H1 (cell line): ENCODE data around the gene SLC24A3. TPM values are rescaled to one million over a fixed set of nuclear protein-coding genes. Genes with fewer than 3 reads are reported as not detected.

ENCODE experiments used
- CTCF ChIA-PET: fragments of 300-600 bp; sonication (Branson Sonifier 250); formaldehyde crosslinking; loops from one replicate; lab custom pipeline; 2021; ENCODE audit not compliant: partially characterized antibody; lab: Charles Lee
- POLR2A ChIA-PET: fragments of 300-600 bp; sonication (Branson Sonifier 250); formaldehyde crosslinking; loops from one replicate; lab custom pipeline; 2021; ENCODE audit warnings: inconsistent platforms; ENCODE audit not compliant: partially characterized antibody; lab: Charles Lee
- DNase-seq, 2 experiments: peaks; one replicate each; pipeline versions ENCODE4 v3.0.0 to v3.0.0-alpha.2; 2010 to 2022; ENCODE audit warnings: low spot score in 2 of 2, low read depth in 1 of 2, mixed read lengths in 1 of 2
- FAIRE-seq: peaks from 2 replicates; lab custom pipeline; 2011; peaks lifted over from hg19 to GRCh38; lab: Jason Lieb, UNC
- H2AFZ ChIP-seq: 2 replicates; pipeline ENCODE4 v1.8.1; 2012; ENCODE audit warnings: low read length, inconsistent platforms
- H2AK5ac ChIP-seq: 2 replicates; pipeline ENCODE4 v1.6.1; 2013; ENCODE audit warnings: low read depth, low read length
- H2BK120ac ChIP-seq: replicated peaks from 2 replicates; pipeline ENCODE3; 2013; ENCODE audit warnings: low read depth, low read length, inconsistent platforms
- H2BK12ac ChIP-seq: 2 replicates; pipeline ENCODE4 v1.6.1; 2013; ENCODE audit warnings: low read depth, low read length
- H2BK15ac ChIP-seq: 2 replicates; pipeline ENCODE4 v1.6.1; 2013; ENCODE audit warnings: low read length
- H2BK20ac ChIP-seq: 2 replicates; pipeline ENCODE4 v1.6.1; 2013; ENCODE audit warnings: low read length
- H2BK5ac ChIP-seq: 2 replicates; pipeline ENCODE4 v1.6.1; 2013; ENCODE audit warnings: low read depth, low read length
- H3K14ac ChIP-seq: 2 replicates; pipeline ENCODE4 v1.6.1; 2013; ENCODE audit warnings: inconsistent platforms; ENCODE audit not compliant: insufficient read length
- H3K18ac ChIP-seq: 2 replicates; pipeline ENCODE4 v1.6.1; 2013; ENCODE audit warnings: low read length; ENCODE audit errors: extremely low read depth
- H3K23ac ChIP-seq: 2 replicates; pipeline ENCODE4 v1.6.1; 2013; ENCODE audit warnings: inconsistent platforms; ENCODE audit not compliant: insufficient read length
- H3K23me2 ChIP-seq: 2 replicates; pipeline ENCODE4 v1.6.1; 2013; ENCODE audit warnings: low read depth, low read length
- H3K27ac ChIP-seq: 2 replicates; pipeline ENCODE4 v1.6.1; 2011; ENCODE audit warnings: low read depth, low read length, inconsistent platforms
- H3K27me3 ChIP-seq, 4 experiments: replicated peaks in 1 of 4; 1 replicate in 1 of 4; 2 replicates in 3 of 4; pipeline versions ENCODE4 v1.6.1 to v1.8.1; 2011 to 2013; ENCODE audit warnings: low read length in 3 of 4, mild to moderate bottlenecking in 3 of 4, inconsistent platforms in 2 of 4, mixed read lengths in 2 of 4, moderate library complexity in 1 of 4; ENCODE audit not compliant: control insufficient read depth in 3 of 4, insufficient read depth in 3 of 4; ENCODE audit errors: extremely low read depth in 1 of 4
- H3K36me3 ChIP-seq, 4 experiments: 2 replicates each; pipeline versions ENCODE4 v1.6.1 to v1.8.1; 2011 to 2013; ENCODE audit warnings: mild to moderate bottlenecking in 4 of 4, low read length in 3 of 4, moderate library complexity in 2 of 4, control low read depth in 1 of 4, inconsistent platforms in 1 of 4; ENCODE audit not compliant: insufficient read depth in 4 of 4, control insufficient read depth in 2 of 4
- H3K4ac ChIP-seq: replicated peaks from 2 replicates; pipeline ENCODE3; 2013; ENCODE audit warnings: low read length, low read depth, mixed read lengths, inconsistent platforms; ENCODE audit not compliant: insufficient read length
- H3K4me1 ChIP-seq, 4 experiments: replicated peaks in 1 of 4; 1 replicate in 1 of 4; 2 replicates in 3 of 4; pipeline versions ENCODE4 v1.6.1 to v1.8.1; 2011 to 2013; ENCODE audit warnings: low read length in 3 of 4, inconsistent platforms in 2 of 4, mixed read lengths in 1 of 4; ENCODE audit not compliant: insufficient read depth in 4 of 4, control insufficient read depth in 3 of 4
- H3K4me2 ChIP-seq, 2 experiments: 2 replicates each; pipeline versions ENCODE4 v1.6.1 to v1.8.1; 2011 to 2013; ENCODE audit warnings: low read depth in 2 of 2, low read length in 2 of 2, control low read depth in 1 of 2, inconsistent platforms in 1 of 2, mild to moderate bottlenecking in 1 of 2; ENCODE audit not compliant: insufficient read depth in 1 of 2
- H3K4me3 ChIP-seq, 4 experiments: fragments of 200-600, 300-600 bp in 1 of 4; sonication (generic), shearing (Covaris generic), sonication (Bioruptor Twin) in 1 of 4; 2 replicates each; pipeline versions ENCODE4 v1.5.1 to v1.8.1; 2011 to 2016; ENCODE audit warnings: low read length in 4 of 4, low read depth in 3 of 4, control low read depth in 2 of 4, inconsistent platforms in 2 of 4, mild to moderate bottlenecking in 2 of 4, mixed read lengths in 1 of 4, moderate library complexity in 1 of 4; ENCODE audit not compliant: insufficient read depth in 2 of 4; ENCODE audit errors: extremely low read depth in 1 of 4
- H3K56ac ChIP-seq: replicated peaks from 2 replicates; pipeline ENCODE3; 2013; ENCODE audit warnings: low read depth, mild to moderate bottlenecking, mixed read lengths, low read length, inconsistent platforms; ENCODE audit not compliant: insufficient read length
- H3K79me1 ChIP-seq: 2 replicates; pipeline ENCODE4 v1.6.1; 2013; ENCODE audit warnings: low read depth, low read length, control low read depth
- H3K79me2 ChIP-seq, 2 experiments: 2 replicates each; pipeline versions ENCODE4 v1.6.1 to v1.8.1; 2012 to 2013; ENCODE audit warnings: low read length in 2 of 2, mild to moderate bottlenecking in 2 of 2, inconsistent platforms in 1 of 2; ENCODE audit not compliant: insufficient read depth in 2 of 2, control insufficient read depth in 1 of 2
- H3K9ac ChIP-seq, 4 experiments: replicated peaks in 1 of 4; 1 replicate in 1 of 4; 2 replicates in 3 of 4; pipeline versions ENCODE4 v1.6.1 to v1.8.1; 2011 to 2013; ENCODE audit warnings: low read depth in 3 of 4, low read length in 3 of 4, control low read depth in 2 of 4, mild to moderate bottlenecking in 2 of 4, moderate library complexity in 2 of 4, inconsistent platforms in 1 of 4; ENCODE audit errors: extremely low read depth in 1 of 4
- H3K9me3 ChIP-seq, 2 experiments: 2 replicates each; pipeline versions ENCODE4 v1.6.1 to v1.8.1; 2012 to 2013; ENCODE audit warnings: mild to moderate bottlenecking in 2 of 2, moderate library complexity in 2 of 2, control low read depth in 1 of 2, inconsistent platforms in 1 of 2, low read depth in 1 of 2, low read length in 1 of 2, mixed read lengths in 1 of 2; ENCODE audit not compliant: insufficient read depth in 2 of 2
- H4K20me1 ChIP-seq, 2 experiments: replicated peaks in 1 of 2; 2 replicates each; pipeline versions ENCODE3 to v1.8.1; 2011 to 2013; ENCODE audit warnings: inconsistent platforms in 2 of 2, low read length in 2 of 2, mild to moderate bottlenecking in 1 of 2; ENCODE audit not compliant: insufficient read depth in 2 of 2, control insufficient read depth in 1 of 2
- H4K5ac ChIP-seq: 2 replicates; pipeline ENCODE4 v1.6.1; 2013; ENCODE audit warnings: low read length, low read depth, mixed read lengths, inconsistent platforms; ENCODE audit not compliant: insufficient read length
- H4K8ac ChIP-seq: 2 replicates; pipeline ENCODE4 v1.8.0; 2013; ENCODE audit warnings: mild to moderate bottlenecking, moderate library complexity, low read length, inconsistent platforms; ENCODE audit not compliant: insufficient read depth; ENCODE audit errors: extremely low read depth
- H4K91ac ChIP-seq: replicated peaks from 2 replicates; pipeline ENCODE3; 2013; ENCODE audit warnings: low read length, mixed read lengths, inconsistent platforms; ENCODE audit not compliant: insufficient read length
- BRCA1 ChIP-seq: IDR thresholded peaks from 2 replicates; pipeline ENCODE4 v1.6.1; 2012; ENCODE audit warnings: low read depth, low read length, improper control_type of control experiment
- NRF1 ChIP-seq: IDR thresholded peaks from 2 replicates; pipeline ENCODE4 v1.6.1; 2011; ENCODE audit warnings: mild to moderate bottlenecking, low read depth, low read length, improper control_type of control experiment
- WGBS, 2 experiments: shearing (Covaris generic) in 1 of 2; methylation state at CpG; one replicate each; pipeline versions ENCODE4 v1.1.6 to v1.1.7; 2013 to 2015; ENCODE audit warnings: low lambda C conversion rate in 2 of 2, mixed read lengths in 2 of 2, inconsistent platforms in 1 of 2, low coverage in 1 of 2, missing lambda C conversion rate in 1 of 2; ENCODE audit not compliant: insufficient replicate concordance in 2 of 2, insufficient coverage in 1 of 2, insufficient read length in 1 of 2; ENCODE audit errors: extremely low coverage in 1 of 2, missing lambda C conversion rate in 1 of 2; 5-methylcytosine and 5-hydroxymethylcytosine counted together
- polyA plus RNA-seq, 7 experiments: library from polyadenylated mRNA; depleted of rRNA in 3 of 7; stranded (reverse) in 5 of 7; unstranded in 2 of 7; fragments of >200 nt in 5 of 7; fragments of 200-250 nt in 2 of 7; gene quantifications; 1 replicate in 5 of 7; 2 replicates in 1 of 7; 4 replicates in 1 of 7; pipeline versions ENCODE4 v1.2.1 to v1.2.3, GENCODE V29; 2011 to 2013; ENCODE audit warnings: missing spikeins in 2 of 7, mixed read lengths in 2 of 7
- total RNA-seq: library from RNA; stranded (reverse); fragmentation: NEBNext Ultra II Directional; extraction: Animal tissue kit (Norgen Biotek cat#: 25700); gene quantifications from 2 replicates; pipeline ENCODE4 v1.2.1, GENCODE V29; 2021

Gene SLC24A3
- total and polyA plus RNA-seq, 2 of the 8 experiments (the other 6 are each of a cell fraction or from before 2014, with no cell fraction given) = 4.5 to 6.3 TPM

DNA sequence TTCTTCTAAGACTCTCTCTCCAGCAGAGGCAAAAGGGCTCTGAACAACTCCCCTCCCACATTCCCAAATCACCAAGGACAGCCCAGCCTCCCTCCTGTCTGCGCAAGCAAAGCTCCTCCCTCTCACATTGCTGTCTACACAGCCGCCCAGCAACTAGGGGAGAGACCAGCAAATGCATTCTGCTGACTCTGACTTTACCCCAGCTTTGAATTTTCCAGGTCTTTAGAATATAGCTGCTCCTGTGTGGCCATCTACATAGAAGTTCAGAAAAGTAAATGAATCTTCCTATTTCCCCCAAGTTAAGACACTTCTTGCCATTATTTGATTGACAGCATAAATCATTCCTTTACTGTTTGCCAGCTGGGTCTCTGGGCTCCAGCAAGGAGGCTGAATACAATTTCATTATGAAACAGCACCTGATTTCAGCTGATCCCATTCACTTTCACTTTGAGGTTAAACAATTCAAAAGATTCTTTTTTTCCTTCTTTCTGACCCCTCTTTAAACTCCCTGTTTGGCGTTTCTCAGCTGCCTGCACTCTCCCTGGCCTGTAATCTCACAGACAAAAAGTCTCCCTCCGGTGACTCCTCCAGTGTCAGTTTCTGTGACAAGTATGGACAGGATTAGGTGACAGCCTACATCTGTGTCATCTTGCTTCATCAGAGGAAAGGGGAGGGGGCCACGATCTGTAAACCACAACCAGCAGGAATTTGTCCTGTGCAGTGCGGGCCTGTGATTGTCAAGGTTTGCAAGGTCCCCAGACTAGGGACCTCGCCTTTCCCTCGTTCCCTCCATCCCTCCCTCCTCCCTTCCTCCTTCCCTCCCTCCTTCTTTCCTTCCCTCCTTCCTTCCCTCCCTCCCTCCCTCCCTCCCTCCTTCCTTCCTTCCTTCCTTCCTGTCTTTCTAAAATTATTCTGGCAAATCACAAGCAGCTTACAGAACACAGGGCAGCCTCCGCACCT lies 340.1 kb downstream of the SLC24A3 start:
- H3K9ac ChIP-seq = no peak overlapping the region
- no peak overlapping the region for H2BK5ac ChIP-seq
- H3K79me1 ChIP-seq = no peaks in the 10 kb centered on the region
- H3K18ac ChIP-seq = no peak overlapping the region
- no peak overlapping the region for H2BK12ac ChIP-seq
- no peaks in the 10 kb centered on the region; the same call in 1 of the 2 replicates for H3K23me2 ChIP-seq
- H3K23ac ChIP-seq = no peak overlapping the region
- H3K27me3 ChIP-seq = no peaks in the 10 kb centered on the region
- H4K5ac ChIP-seq = no peak overlapping the region
- H3K56ac ChIP-seq = no peak overlapping the region
- no peak overlapping the region for H4K8ac ChIP-seq
- no peak overlapping the region for H2BK20ac ChIP-seq
- no peaks in the 10 kb centered on the region for H3K9me3 ChIP-seq
- no peak overlapping the region for H3K27ac ChIP-seq
- no peak overlapping the region for H2BK15ac ChIP-seq
- peak overlapping the region; percentile 75 for H4K91ac ChIP-seq
- DNase-seq = peak; percentile 44 to 59
- no peaks in the 10 kb centered on the region for H4K20me1 ChIP-seq
- H3K4ac ChIP-seq = no peak overlapping the region
- H3K4me3 ChIP-seq = no peak overlapping the region
- H2AFZ ChIP-seq = no peak overlapping the region
- H2AK5ac ChIP-seq = no peak overlapping the region
- POLR2A ChIA-PET = no interaction called here
- no peaks in the 10 kb centered on the region for H3K36me3 ChIP-seq
- H2BK120ac ChIP-seq = no peak overlapping the region
- TF ChIP-seq BRCA1 (no peak), NRF1 (peak; percentile 12; the same call in 1 of the 2 replicates)
- TF ChIP-seq, all 59 proteins: peak for 1
- FAIRE-seq = peak; percentile 93
- Histone ChIP-seq H3K4me2 (peak overlapping the region in 1 of 2 experiments; percentile 29; a peak in 1 of 4 replicates), H3K14ac (no peak overlapping the region), H3K4me1 (peaks cover 0 to 8% (median 2%) of the 10 kb centered on the region in 4 experiments; a peak in 3 of 7 replicates), H3K79me2 (no peaks in the 10 kb centered on the region)
- CTCF ChIA-PET = interaction anchor here (0.7 to 2.2 kb wide), 7 partner anchors 9 to 335 kb away, joined by 3 to 8 read pairs (median 3); no protein-coding TSS in a partner anchor
- 61% methylated on average over 7 of the region's 9 CpGs; no CpG with 5 or more reads in 1 of the 2 experiments for WGBS, 2 experiments
